HCT116 (cell line): Measurements from ENCODE around the gene SHC2. TPM values are rescaled to one million over a fixed set of nuclear protein-coding genes. Genes with fewer than 3 reads are reported as not detected.

Experiments used
- ATAC-seq: fragments of 200-7000 bp; cut with Tn5 transposase; 2 replicates; pipeline ENCODE4 v1.9.1; 2020; ENCODE audit warnings: mild to moderate bottlenecking, moderate library complexity
- BruUV-seq: library from RNA; stranded (reverse); fragments of 400-500 nt; replicated peaks from 2 replicates; lab custom pipeline; 2021; lab: Mats Ljungman, UMichigan
- CTCF ChIA-PET: fragments of 300-600 bp; sonication (Branson Sonifier 250); formaldehyde crosslinking; loops from one replicate; lab custom pipeline; 2021; ENCODE audit warnings: antibody characterized with exemption; lab: Charles Lee
- POLR2A ChIA-PET: fragments of 300-600, 350-600 bp; sonication (Branson Sonifier 250); formaldehyde crosslinking; loops from one replicate; lab custom pipeline; 2021; ENCODE audit warnings: antibody characterized with exemption; lab: Charles Lee
- RAD21 ChIA-PET, 2 experiments: fragments of 300-600 bp; sonication (Branson Sonifier 250); formaldehyde crosslinking; loops; one replicate each; lab custom pipeline; 2023; ENCODE audit warnings: low total read pairs in 2 of 2; ENCODE audit not compliant: uncharacterized antibody in 2 of 2, unreplicated experiment in 2 of 2, low non-redundant PET in 1 of 2; lab: Charles Lee
- DNase-seq: peaks from one replicate; pipeline ENCODE4 v3.0.0-alpha.2; 2010; ENCODE audit warnings: low read depth, low spot score
- H2AFZ ChIP-seq: fragments of 200-600 bp; shearing (Covaris generic), sonication (generic); 2 replicates; pipeline ENCODE4 v1.6.1; 2017; ENCODE audit warnings: low read depth, mixed run types, mixed read lengths, antibody characterized with exemption, low read length; ENCODE audit not compliant: poor library complexity, severe bottlenecking
- H3K27ac ChIP-seq: 2 replicates; pipeline ENCODE4 v1.5.1; 2012; ENCODE audit warnings: low read depth, low read length
- H3K27me3 ChIP-seq: fragments of 200-600 bp; sonication (generic); 2 replicates; pipeline ENCODE4 v1.6.1; 2016; ENCODE audit warnings: mixed run types, low read length, mixed read lengths; ENCODE audit not compliant: insufficient read depth
- H3K36me3 ChIP-seq, 2 experiments: fragments of 200-500 bp in 1 of 2; fragments of 200-600 bp in 1 of 2; sonication (Bioruptor generic) in 1 of 2; sonication (generic) in 1 of 2; 2 replicates each; pipeline versions ENCODE4 v1.5.1 to v1.6.1; 2014 to 2016; ENCODE audit warnings: low read length in 2 of 2, inconsistent platforms in 1 of 2, mixed read lengths in 1 of 2, mixed run types in 1 of 2; ENCODE audit not compliant: insufficient read depth in 2 of 2, control insufficient read depth in 1 of 2
- H3K4me1 ChIP-seq, 2 experiments: fragments of 200-600 bp in 1 of 2; sonication (generic) in 1 of 2; 2 replicates each; pipeline versions ENCODE4 v1.5.1 to v1.6.1; 2012 to 2017; ENCODE audit warnings: low read length in 2 of 2, inconsistent platforms in 1 of 2, mild to moderate bottlenecking in 1 of 2, mixed read lengths in 1 of 2, mixed run types in 1 of 2, moderate library complexity in 1 of 2; ENCODE audit not compliant: insufficient read depth in 2 of 2, control insufficient read depth in 1 of 2
- H3K4me2 ChIP-seq: fragments of 200-600 bp; sonication (generic); 2 replicates; pipeline ENCODE4 v1.6.1; 2017; ENCODE audit warnings: mixed run types, low read length, mixed read lengths
- H3K4me3 ChIP-seq, 2 experiments: fragments of 200-600 bp in 1 of 2; sonication (generic) in 1 of 2; replicated peaks in 1 of 2; 2 replicates each; pipeline ENCODE4 v1.5.1; 2011 to 2016; ENCODE audit warnings: low read length in 2 of 2, control low read depth in 1 of 2, low read depth in 1 of 2, mild to moderate bottlenecking in 1 of 2, mixed read lengths in 1 of 2, mixed run types in 1 of 2
- H3K79me2 ChIP-seq: fragments of 200-600 bp; sonication (generic); 2 replicates; pipeline ENCODE4 v1.6.1; 2017; ENCODE audit warnings: mild to moderate bottlenecking, mixed run types, low read length, moderate library complexity, mixed read lengths; ENCODE audit not compliant: insufficient read depth
- H3K9ac ChIP-seq: fragments of 200-600 bp; sonication (generic); 2 replicates; pipeline ENCODE4 v1.6.1; 2016; ENCODE audit warnings: low read length, mixed read lengths
- H3K9me2 ChIP-seq: fragments of 200-600 bp; sonication (generic), shearing (Covaris generic); 2 replicates; pipeline ENCODE4 v1.6.1; 2017; ENCODE audit warnings: mixed run types, mild to moderate bottlenecking, moderate library complexity; ENCODE audit not compliant: insufficient read depth
- H3K9me3 ChIP-seq, 2 experiments: fragments of 200-500 bp in 1 of 2; fragments of 200-600 bp in 1 of 2; sonication (Bioruptor generic) in 1 of 2; sonication (generic) in 1 of 2; 2 replicates each; pipeline ENCODE4 v1.6.1; 2014 to 2017; ENCODE audit warnings: low read length in 2 of 2, mixed read lengths in 2 of 2, inconsistent platforms in 1 of 2, low read depth in 1 of 2, mild to moderate bottlenecking in 1 of 2, mixed run types in 1 of 2, moderate library complexity in 1 of 2; ENCODE audit not compliant: control insufficient read depth in 1 of 2, insufficient read depth in 1 of 2
- H4K20me1 ChIP-seq: fragments of 200-600 bp; sonication (generic), shearing (Covaris generic); 2 replicates; pipeline ENCODE4 v1.6.1; 2017; ENCODE audit warnings: mixed run types, mild to moderate bottlenecking, moderate library complexity; ENCODE audit not compliant: insufficient read depth
- ELF1 ChIP-seq: IDR thresholded peaks from 2 replicates; pipeline ENCODE4 v1.6.1; 2012; ENCODE audit warnings: low read depth, borderline replicate concordance
- EZH2 ChIP-seq: fragments of 200-600 bp; sonication (generic); IDR thresholded peaks from 2 replicates; pipeline ENCODE4 v1.6.1; 2017; ENCODE audit warnings: antibody characterized with exemption, mixed run types
- FOSL1 ChIP-seq: IDR thresholded peaks from 2 replicates; pipeline ENCODE4 v1.6.1; 2012; ENCODE audit warnings: low read depth
- POLR2AphosphoS5 ChIP-seq: IDR thresholded peaks from 2 replicates; pipeline ENCODE4 v1.6.1; 2011; ENCODE audit warnings: mild to moderate bottlenecking, low read depth, low read length, moderate library complexity
- RAD21 ChIP-seq: IDR thresholded peaks from 2 replicates; pipeline ENCODE4 v1.6.1; 2012; ENCODE audit warnings: low read depth, mild to moderate bottlenecking
- SP1 ChIP-seq: IDR thresholded peaks from 2 replicates; pipeline ENCODE4 v1.6.1; 2012; ENCODE audit warnings: low read depth
- ZFX ChIP-seq: fragments of 450-650 bp; IDR thresholded peaks from 2 replicates; pipeline ENCODE4 v1.6.1; 2017
- ZNF274 ChIP-seq: fragments of 200-500 bp; sonication (Bioruptor generic); IDR thresholded peaks from 2 replicates; pipeline ENCODE4 v1.6.1; 2014; ENCODE audit warnings: mild to moderate bottlenecking, low read depth, low read length, inconsistent platforms
- intact Hi-C: fragments of 100-400 bp; cut with micrococcal nuclease; formaldehyde crosslinking; loops from 2 replicates; pipeline ENCODE4 v1.10.0; 2022
- total RNA-seq: library from RNA; stranded (reverse); gene quantifications from one replicate; pipeline ENCODE4 v1.2.1, GENCODE V29; 2021; ENCODE audit not compliant: unreplicated experiment
- TF ChIP-seq, protein P1 (sequence below): IDR thresholded peaks from 2 replicates; pipeline ENCODE4 v1.6.1; 2012
- TF ChIP-seq, protein P2 (sequence below): IDR thresholded peaks from 2 replicates; pipeline ENCODE4 v1.6.1; 2012
- TF ChIP-seq, protein P3 (sequence below): IDR thresholded peaks from 2 replicates; pipeline ENCODE4 v1.6.1; 2011; ENCODE audit warnings: mild to moderate bottlenecking, low read length, moderate library complexity; ENCODE audit not compliant: insufficient replicate concordance; ENCODE audit errors: extremely low read depth

SHC2 gene
- total RNA-seq, 1 experiment from 2014 or later = 2.5 TPM

DNA sequence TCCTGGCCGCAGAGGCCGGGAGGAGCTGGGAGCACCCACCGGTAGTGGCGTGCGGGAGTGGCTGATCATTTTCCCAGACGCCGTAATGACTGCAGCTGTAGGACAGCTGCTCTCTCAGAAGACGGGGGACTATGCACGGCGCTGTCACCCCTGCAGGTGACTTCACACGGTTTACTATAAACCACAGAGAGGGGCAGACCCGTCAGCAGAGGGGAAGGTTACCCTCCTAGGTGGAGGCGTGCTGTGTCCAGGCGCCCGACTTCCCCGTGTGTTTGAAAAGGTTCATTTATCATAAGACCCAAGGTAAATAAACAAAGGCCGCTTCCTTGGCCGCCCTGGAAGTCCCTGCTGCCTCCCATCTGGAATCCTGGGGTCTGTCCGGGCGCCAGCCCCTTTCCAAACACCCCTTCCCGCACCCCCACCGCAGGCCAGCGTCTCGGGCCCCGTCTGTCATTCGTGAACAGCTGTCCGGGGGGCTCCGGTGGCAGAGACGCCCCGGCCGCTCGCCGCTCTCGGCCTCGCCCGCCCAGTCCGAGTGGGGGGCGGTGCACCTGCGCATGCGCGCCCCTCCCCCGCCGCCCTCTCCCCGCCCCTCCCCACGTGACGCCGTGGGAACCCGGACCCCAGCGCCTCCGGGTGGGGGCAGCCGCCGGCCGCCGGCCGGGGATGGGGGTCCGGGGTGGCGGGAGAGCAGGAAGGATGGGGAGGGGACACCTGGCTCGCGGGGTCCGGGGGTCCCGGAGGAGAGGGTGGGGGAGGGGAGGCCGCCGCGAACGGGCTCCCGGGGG is 915 bp downstream of the SHC2 start:
- H3K27me3 ChIP-seq = no peaks in the 10 kb centered on the region
- H3K36me3 ChIP-seq = no peaks in the 10 kb centered on the region
- DNase-seq (no peak), ATAC-seq (peak; percentile 69)
- H3K27ac ChIP-seq = peak overlapping the region; percentile 62; the same call in 1 of the 2 replicates
- CTCF ChIA-PET = interaction anchor here (1.4 kb wide), 1 partner anchor 46 kb away, joined by 5 read pairs; no protein-coding TSS in a partner anchor
- TSS peak; percentile 91 for BruUV-seq
- peaks cover 7 to 24% of the 10 kb centered on the region in 2 experiments; a peak in 3 of 4 replicates for H3K4me1 ChIP-seq
- H3K9me3 ChIP-seq = no peaks in the 10 kb centered on the region
- POLR2A ChIA-PET = interaction anchor here (0.6 kb wide), 1 partner anchor 462 kb away, joined by 3 read pairs; no protein-coding TSS in a partner anchor
- no peaks in the 10 kb centered on the region for H3K9me2 ChIP-seq
- no peaks in the 10 kb centered on the region for H3K79me2 ChIP-seq
- H2AFZ ChIP-seq = peak overlapping the region; percentile 61
- no peaks in the 10 kb centered on the region for H4K20me1 ChIP-seq
- H3K4me3 ChIP-seq = peak overlapping the region; percentile 63 to 66
- TF ChIP-seq EZH2 (no peak), POLR2AphosphoS5 (peak; percentile 73)
- intact Hi-C loops = no loop called here
- H3K9ac ChIP-seq = peak overlapping the region; percentile 57
- H3K4me2 ChIP-seq = peak overlapping the region; percentile 96
- RAD21 ChIA-PET = no interaction called here

DNA sequence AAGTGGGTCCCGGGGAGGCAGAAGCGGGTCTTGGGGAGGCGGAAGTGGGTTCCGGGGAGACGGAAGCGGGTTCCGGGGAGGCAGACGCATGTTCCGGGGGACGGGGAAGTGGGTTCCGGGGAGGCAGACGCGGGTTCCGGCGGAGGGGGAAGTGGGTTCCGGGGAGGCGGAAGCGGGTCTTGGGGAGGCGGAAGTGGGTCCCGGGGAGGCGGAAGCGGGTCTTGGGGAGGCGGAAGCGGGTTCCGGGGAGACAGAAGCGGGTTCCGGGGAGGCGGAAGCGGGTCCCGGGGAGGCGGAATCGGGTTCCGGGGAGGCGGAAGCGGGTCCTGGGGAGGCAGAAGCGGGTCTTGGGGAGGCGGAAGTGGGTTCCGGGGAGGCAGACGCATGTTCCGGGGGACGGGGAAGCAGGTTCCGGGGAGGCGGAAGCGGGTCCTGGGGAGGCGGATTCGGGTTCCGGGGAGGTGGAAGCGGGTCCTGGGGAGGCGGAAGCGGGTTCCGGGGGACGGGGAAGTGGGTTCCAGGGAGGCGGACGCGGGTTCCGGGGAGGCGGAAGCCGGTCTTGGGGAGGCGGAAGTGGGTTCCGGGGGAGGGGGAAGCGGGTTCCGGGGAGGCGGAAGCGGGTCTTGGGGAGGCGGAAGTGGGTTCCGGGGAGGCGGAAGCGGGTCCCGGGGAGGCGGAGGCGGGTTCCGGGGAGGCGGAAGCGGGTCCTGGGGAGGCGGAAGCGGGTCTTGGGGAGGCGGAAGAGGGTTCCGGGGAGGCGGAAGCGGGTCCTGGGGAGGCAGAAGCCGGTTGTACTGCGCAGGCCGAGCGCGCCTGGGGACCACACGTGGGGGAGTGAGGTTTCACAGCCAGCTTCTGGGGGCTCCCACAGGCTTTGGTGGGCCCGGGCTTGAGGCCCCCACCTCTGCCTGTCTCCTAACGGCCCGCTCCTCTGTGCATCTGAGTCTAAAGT is 2.5 kb downstream of the SHC2 start:
- RAD21 ChIA-PET = no interaction called here
- DNase-seq (no peak), ATAC-seq (no peak)
- no TSS peak for BruUV-seq
- CTCF ChIA-PET = no interaction called here
- H2AFZ ChIP-seq = no peak overlapping the region
- H3K9me3 ChIP-seq = no peaks in the 10 kb centered on the region
- H3K27me3 ChIP-seq = no peaks in the 10 kb centered on the region
- H3K4me3 ChIP-seq = no peak overlapping the region
- no peak overlapping the region for H3K9ac ChIP-seq
- POLR2A ChIA-PET = no interaction called here
- no peak overlapping the region for H3K27ac ChIP-seq
- H3K79me2 ChIP-seq = no peaks in the 10 kb centered on the region
- no peaks in the 10 kb centered on the region for H4K20me1 ChIP-seq
- H3K36me3 ChIP-seq = no peaks in the 10 kb centered on the region
- H3K4me1 ChIP-seq = peaks cover 7 to 24% of the 10 kb centered on the region in 2 experiments; a peak in 3 of 4 replicates
- TF ChIP-seq SP1 (no peak), ZFX (no peak), ZNF274 (no peak), EZH2 (no peak), RAD21 (no peak), ELF1 (no peak), POLR2AphosphoS5 (no peak), FOSL1 (no peak)
- TF ChIP-seq, protein P1, sequence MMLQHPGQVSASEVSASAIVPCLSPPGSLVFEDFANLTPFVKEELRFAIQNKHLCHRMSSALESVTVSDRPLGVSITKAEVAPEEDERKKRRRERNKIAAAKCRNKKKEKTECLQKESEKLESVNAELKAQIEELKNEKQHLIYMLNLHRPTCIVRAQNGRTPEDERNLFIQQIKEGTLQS = no peak
- TF ChIP-seq, protein P2, sequence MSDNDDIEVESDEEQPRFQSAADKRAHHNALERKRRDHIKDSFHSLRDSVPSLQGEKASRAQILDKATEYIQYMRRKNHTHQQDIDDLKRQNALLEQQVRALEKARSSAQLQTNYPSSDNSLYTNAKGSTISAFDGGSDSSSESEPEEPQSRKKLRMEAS = no peak
- TF ChIP-seq, protein P3, sequence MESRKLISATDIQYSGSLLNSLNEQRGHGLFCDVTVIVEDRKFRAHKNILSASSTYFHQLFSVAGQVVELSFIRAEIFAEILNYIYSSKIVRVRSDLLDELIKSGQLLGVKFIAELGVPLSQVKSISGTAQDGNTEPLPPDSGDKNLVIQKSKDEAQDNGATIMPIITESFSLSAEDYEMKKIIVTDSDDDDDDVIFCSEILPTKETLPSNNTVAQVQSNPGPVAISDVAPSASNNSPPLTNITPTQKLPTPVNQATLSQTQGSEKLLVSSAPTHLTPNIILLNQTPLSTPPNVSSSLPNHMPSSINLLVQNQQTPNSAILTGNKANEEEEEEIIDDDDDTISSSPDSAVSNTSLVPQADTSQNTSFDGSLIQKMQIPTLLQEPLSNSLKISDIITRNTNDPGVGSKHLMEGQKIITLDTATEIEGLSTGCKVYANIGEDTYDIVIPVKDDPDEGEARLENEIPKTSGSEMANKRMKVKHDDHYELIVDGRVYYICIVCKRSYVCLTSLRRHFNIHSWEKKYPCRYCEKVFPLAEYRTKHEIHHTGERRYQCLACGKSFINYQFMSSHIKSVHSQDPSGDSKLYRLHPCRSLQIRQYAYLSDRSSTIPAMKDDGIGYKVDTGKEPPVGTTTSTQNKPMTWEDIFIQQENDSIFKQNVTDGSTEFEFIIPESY = no peak
- no peak overlapping the region for H3K4me2 ChIP-seq
- intact Hi-C loops = no loop called here
- H3K9me2 ChIP-seq = no peaks in the 10 kb centered on the region
